Stimulated activated CD4-positive, alpha-beta T cell treated with anti-CD3 and anti-CD28 coated beads, Interleukin-2, amount 100 ng/mL, for 48 hours (primary cell): Measurements from ENCODE around the gene R3HDM2.
"Not testable (repeated sequence)": the region's sequence is repeated elsewhere in the genome, so short reads cannot be mapped to it uniquely, and the experiment has no call there.

Source experiments
- DNase-seq, 2 donors: peaks; one replicate each; pipeline ENCODE4 v3.0.0-alpha.2; 2020

Gene R3HDM2

DNA sequence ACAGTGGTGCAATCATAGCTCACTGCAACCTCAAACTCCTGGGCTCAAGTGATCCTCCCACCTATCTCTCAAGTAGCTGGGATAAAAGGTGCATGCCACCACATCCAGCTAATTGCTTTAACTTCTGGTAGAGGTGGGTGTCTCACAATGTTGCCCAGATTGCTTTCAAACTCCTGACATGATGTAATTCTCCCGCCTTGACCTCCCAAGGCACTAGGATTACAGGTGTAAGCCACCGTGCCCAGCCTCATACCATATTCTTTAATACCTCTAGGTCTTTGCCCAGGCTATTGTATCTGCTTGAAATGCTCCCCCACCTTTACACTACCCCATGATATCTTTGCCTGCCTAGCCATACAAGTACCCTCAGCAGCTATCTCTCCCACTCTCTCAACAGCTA lies 11.3 kb downstream of the R3HDM2 start:
- no peak for DNase-seq

DNA sequence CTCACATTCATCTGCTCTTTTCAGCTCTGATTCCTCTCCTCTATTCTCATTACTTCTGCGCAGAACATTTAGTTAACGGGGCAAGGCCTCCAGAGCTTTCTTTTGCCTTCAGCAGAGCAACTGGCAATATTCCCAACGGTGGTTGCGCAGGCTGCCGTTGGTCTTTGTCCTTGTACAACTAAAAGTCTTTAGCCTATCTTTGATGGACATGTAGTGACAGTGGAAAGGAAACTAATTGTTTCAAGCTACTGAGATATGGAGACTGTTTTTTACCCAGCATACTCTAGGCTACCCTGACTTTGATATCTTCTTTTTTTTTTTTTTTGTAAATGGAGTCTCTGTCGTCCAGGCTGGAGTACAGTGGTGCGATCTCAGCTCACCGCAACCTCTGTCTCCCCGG lies 12.6 kb downstream of the R3HDM2 start:
- no peak for DNase-seq

GRCh38 chr12:57416039-57416996 lies 14.5 kb downstream of the R3HDM2 start:
- DNase-seq, result no peak

DNA sequence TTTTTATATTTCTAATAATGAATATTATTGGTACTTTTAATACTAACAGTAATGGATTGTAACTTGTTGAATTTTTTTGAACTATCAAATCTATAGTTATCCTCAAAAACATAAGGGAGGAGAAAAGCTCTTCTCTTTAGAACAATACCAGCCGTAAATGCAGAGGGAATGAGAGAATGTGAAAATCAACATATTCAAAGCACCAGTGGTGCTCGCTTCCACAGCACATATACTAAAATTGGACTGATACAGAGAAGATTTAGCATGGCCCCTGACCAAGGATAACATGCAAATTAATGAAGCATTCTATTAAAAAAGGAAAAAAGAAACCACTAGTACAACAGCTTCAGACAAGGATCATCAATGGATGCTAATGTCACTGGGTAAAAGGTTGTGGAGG lies 15.8 kb downstream of the R3HDM2 start:
- no peak for DNase-seq

DNA sequence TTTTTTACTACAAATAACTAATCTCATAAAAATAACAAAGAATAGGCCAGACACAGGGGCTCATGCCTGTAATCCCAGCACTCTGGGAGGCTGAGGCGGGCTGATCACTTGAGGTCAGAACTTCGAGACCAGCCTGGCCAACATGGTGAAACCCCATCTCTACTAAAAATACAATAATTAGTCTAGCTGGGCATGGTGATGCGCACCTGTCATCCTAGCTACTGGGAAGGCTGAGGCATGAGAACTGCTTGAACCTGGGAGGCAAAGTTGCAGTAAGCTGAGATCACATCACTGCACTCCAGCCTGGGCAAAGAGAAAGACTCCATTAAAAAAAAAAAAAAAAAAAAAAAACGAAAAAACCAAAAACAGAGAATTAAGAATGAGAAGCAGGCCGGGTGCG lies 16.7 kb downstream of the R3HDM2 start:
- not testable (repeated sequence) for DNase-seq

DNA sequence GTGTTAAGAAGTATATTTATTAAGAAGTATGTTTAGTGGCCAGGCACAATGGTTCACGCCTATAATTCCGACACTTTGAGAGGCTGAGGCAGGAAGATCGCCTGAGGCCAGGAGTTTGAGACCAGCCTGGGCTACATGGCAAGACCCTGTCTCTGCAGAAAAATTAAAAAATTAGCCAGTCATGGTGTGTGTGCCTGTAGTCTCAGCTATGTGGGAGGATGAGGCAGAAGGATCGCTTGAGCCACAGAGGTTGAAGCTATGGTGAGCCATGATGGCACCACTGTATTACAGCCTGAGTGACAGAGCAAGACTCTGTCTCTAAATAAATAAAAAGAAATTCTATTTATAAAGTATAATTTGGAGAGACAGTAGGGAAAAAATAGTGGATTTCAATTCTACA lies 20.3 kb downstream of the R3HDM2 start:
- DNase-seq, result no peak

GRCh38 chr12:57404966-57405640 lies 25.7 kb downstream of the R3HDM2 start:
- DNase-seq, result peak; percentile 12 to 18

- not testable (repeated sequence) for DNase-seq
Measured at GRCh38 chr12:57402156-57402555, 28.7 kb downstream of the R3HDM2 start.

DNA sequence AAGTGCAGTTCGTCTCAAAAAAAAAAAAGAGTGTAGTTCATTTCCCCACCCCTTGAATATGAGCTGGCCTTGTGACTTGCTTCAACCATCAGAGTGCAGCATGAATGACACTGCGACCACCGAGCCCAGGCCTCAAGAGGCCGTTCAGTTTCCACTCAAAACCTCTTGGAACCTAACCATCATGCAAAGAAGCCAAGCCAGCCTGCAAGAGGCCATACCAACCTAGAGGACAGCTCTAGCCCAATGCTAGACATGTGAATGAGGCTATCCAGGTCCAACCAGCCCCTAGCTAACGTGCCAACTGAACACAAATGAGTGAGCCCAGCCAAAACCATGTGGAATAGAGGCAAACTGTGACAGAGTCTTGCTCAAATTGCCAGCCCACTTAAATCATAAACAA lies 29.7 kb downstream of the R3HDM2 start:
- DNase-seq, result no peak

- not testable (repeated sequence) for DNase-seq
Measured at GRCh38 chr12:57399718-57400463, 31.0 kb downstream of the R3HDM2 start.

DNA sequence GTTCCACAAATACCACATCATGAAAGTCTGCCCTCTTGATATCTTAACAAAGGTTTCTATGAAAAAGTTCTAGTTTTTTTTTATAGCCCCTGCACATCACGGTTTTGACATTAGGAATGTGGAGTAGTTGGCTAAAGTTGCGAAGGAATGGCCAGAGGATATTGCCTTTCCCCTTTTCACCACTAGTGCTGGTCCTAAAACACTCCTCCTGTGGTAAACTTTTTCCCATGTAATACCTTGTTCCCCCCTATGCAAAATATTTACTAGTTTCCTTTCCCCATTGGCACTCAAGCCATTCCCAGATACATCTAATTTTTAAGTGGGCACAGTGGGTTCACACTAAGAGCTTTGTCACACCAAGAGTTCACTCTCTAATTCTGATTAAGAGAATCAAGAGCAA lies 33.4 kb downstream of the R3HDM2 start:
- DNase-seq, result no peak

- DNase-seq, result no peak
Measured at GRCh38 chr12:57395121-57395520, 35.7 kb downstream of the R3HDM2 start.

GRCh38 chr12:57390174-57390573 lies 40.7 kb downstream of the R3HDM2 start:
- no peak for DNase-seq

DNA sequence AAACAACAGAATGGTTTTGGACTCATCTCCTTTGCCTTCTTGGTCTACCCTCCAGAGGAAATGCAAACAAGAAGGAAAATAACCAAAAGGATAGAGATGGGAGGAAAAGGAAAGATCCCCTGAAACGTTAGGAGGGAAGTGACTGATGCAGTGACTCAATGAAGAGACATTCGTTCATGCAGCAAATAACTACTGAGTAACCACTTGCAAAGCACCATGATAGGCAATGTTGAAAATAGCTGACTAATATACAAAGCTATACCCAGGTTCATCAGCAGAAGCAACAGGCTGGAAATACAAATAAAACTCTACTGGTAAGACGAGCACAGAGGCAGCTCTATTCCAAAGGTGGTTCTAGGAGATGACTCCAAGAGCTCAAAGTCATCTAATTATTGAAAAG lies 41.8 kb downstream of the R3HDM2 start:
- no peak for DNase-seq

DNA sequence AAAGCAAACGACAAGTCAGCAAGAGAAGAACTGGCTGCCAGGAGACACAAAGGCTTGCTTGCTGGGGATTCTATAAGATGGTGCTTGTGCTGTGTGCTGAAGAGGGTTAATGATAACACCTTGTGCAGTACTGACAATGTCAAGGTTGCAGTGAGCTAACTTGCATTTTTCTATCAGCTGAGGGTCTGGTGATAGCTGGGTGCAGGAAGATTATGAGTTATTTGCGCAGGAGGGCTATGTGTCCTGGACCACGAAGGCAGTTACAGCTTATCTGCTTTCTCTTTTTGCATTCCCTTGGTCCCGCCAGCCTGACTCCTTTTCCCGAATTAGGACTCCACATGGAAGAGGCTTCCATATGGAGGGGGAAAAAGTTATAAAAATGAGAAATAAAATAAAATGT lies 42.4 kb downstream of the R3HDM2 start:
- no peak for DNase-seq

DNA sequence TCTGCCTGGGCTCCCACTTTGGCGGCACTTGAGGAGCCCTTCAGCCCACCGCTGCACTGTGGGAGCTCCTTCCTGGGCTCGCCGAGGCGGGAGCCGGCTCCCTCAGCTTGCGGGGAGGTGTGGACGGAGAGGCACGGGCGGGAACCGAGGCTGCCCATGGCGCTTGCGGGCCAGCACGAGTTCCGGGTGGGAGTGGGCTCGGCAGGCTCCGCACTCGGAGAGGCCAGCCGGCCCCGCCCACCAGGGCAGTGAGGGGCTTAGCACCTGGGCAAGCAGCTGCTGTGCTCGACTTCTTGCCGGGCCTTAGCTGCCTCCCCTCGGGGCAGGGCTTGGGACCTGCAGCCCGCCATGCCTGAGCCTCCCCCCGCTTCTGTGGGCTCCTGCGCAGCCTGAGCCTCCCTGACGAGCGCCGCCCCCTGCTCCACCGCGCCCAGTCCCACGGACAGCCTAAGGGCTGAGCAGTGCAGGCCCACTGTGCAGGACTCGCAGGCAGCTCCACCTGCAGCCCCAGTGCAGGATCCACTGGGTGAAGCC lies 44.6 kb downstream of the R3HDM2 start:
- DNase-seq, result no peak

DNA sequence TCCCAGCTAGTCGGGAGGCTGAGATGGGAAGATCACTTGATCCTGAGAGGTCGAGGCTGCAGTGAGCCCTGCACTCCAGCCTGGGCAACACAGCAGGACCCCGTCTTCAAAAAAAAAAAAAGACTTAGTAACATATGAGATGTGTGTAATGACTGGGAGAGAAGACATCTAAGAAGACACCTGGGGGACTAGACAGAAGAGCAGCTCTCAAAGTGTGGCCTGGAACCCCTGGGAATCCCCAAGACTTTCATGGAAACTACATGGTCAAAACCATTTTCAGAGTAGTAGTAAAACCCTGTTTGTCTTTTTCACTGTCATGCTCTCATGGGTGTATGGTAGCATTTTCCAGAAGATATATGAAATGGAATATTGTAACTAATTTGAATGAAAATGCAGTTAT lies 45.3 kb downstream of the R3HDM2 start:
- DNase-seq, result no peak

GRCh38 chr12:57384478-57384877 lies 46.4 kb downstream of the R3HDM2 start:
- DNase-seq, result no peak

DNA sequence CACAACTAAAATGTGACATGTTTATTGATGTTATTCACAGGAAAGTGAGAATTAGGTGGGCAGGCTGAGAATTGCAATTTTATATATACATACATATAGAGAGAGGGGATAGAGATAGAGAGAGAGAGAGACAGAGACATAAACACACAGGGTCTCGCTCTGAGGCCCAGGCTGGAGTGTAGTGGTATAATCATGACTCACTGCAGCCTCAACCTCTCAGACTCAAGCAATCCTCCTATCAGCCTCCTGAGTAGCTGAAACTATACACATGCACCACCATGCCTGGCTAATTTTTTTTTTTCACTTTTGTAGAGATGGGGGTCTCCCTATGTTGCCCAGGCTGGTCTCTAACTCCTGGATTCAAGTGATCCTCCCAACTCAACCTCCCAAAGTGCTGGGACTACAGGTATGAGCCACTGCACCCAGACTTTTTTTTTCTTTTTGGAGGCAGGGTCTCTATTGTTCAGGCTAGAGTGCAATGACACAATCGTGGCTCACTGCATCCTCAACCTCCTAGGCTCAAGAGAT lies 49.1 kb downstream of the R3HDM2 start:
- no peak for DNase-seq

DNA sequence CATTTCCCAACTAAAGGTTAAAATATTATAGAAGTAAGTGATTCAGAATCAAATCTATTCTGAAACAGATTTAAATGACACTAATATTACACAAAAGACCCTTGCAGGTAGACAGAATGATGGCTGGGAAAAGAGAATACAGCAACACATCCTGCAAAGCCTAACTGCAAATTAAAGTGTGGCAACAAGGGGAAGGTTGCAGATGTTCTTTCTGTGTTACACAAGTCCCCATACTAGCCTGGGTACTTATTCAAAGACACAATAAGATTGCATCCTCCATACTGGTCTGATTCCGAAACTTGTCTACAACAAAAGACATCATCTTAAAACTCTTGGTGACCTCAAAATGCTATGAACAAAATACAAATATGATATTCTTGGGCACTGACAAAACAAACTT lies 50.5 kb downstream of the R3HDM2 start:
- DNase-seq, result no peak

DNA sequence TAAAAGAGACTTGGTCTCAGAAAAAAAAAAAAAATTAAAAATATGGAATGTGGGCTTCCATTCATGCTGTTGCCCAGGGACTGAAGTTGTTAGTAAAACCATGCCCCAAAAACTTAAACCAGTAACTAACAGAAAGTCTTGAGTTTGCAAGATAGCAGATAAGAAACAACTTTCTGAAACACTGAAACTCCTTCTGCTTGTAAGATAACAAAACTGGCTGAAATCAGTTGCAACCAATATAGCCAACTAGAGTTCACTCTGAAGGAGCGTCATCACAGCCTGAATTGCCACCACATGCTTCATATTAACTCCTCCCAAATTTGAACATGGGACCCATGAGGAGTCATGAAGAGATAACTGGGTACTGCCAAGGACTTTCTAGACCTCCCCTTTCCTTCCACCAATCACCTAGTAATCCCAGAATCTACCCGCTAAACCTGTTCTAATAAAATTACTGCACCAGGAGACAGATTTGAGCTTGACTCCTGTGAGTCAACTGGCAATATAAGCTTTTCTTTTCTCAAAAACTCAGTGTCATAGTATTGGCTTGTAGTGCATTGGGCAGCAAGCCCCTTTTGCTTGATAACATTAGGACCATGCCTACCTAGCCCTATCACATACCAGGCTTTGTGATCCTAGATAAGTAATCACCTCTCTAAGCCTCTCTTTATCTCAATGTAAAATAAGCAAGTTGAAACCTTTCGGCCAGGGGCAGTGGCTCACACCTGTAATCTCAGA lies 53.6 kb downstream of the R3HDM2 start:
- no peak for DNase-seq

- no peak for DNase-seq
Measured at GRCh38 chr12:57372233-57372632, 58.6 kb downstream of the R3HDM2 start.
